Left ventricle myocardium superior (tissue), 1 donor: ENCODE results near the gene RAB11A. TPM values are rescaled to one million over a fixed set of nuclear protein-coding genes. Genes with fewer than 3 reads are reported as not detected.

Experiments
- ATAC-seq: fragments of 200-7000 bp; cut with Tn5 transposase; one replicate; pipeline ENCODE4 v1.9.1; 2020; ENCODE audit warnings: mild to moderate bottlenecking, moderate library complexity
- DNase-seq: peaks from one replicate; pipeline ENCODE4 v3.0.0-alpha.2; 2020
- intact Hi-C: fragments of 100-400 bp; cut with micrococcal nuclease; formaldehyde crosslinking; loops from one replicate; pipeline ENCODE4 v1.11.0; 2022
- total RNA-seq: library from RNA; stranded (reverse); fragmentation: NEBNext Ultra II Directional; extraction: Animal tissue kit (Norgen Biotek cat#: 25700); gene quantifications from one replicate; pipeline ENCODE4 v1.2.1, GENCODE V29; 2021
- donor health status: DM: no; HTN: yes; CAD: no; lungs with severe emphysema.

The RAB11A gene
- total RNA-seq, 1 donor from 2014 or later = 137 TPM

GRCh38 chr15:65912235-65912634, 42.9 kb downstream of the RAB11A start:
- DNase-seq (no peak), ATAC-seq (no peak)
- intact Hi-C loops = loop anchor here (10.0 kb wide), 1 partner anchor 373 kb away; no protein-coding TSS in a partner anchor

- DNase-seq (no peak), ATAC-seq (no peak)
- intact Hi-C loops = loop anchor here (10.0 kb wide), 1 partner anchor 371 kb away; no protein-coding TSS in a partner anchor
These were observed 44.4 kb downstream of the RAB11A start for GRCh38 chr15:65913631-65914199.

DNA sequence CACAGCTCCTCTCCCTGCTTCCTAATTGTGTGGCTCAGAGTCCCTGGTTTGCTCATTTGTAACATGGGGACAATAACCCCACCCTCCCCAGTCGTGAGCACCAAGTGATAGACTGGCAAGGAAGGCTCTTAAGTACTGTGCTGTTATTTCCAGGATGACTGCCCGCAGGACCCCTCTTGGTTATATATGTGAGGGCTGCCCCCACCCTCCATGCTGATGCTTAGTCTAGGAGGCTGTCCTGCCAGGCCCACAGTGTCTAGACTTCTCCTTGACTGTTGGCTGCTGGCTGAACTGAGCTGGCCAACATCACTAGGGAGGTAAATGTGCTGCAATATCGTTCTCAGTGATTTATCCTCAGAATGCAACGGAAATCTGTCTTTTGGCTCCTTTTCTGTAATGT, 45.1 kb downstream of the RAB11A start:
- intact Hi-C loops = loop anchor here (10.0 kb wide), 1 partner anchor 370 kb away; no protein-coding TSS in a partner anchor
- DNase-seq (no peak), ATAC-seq (no peak)

DNA sequence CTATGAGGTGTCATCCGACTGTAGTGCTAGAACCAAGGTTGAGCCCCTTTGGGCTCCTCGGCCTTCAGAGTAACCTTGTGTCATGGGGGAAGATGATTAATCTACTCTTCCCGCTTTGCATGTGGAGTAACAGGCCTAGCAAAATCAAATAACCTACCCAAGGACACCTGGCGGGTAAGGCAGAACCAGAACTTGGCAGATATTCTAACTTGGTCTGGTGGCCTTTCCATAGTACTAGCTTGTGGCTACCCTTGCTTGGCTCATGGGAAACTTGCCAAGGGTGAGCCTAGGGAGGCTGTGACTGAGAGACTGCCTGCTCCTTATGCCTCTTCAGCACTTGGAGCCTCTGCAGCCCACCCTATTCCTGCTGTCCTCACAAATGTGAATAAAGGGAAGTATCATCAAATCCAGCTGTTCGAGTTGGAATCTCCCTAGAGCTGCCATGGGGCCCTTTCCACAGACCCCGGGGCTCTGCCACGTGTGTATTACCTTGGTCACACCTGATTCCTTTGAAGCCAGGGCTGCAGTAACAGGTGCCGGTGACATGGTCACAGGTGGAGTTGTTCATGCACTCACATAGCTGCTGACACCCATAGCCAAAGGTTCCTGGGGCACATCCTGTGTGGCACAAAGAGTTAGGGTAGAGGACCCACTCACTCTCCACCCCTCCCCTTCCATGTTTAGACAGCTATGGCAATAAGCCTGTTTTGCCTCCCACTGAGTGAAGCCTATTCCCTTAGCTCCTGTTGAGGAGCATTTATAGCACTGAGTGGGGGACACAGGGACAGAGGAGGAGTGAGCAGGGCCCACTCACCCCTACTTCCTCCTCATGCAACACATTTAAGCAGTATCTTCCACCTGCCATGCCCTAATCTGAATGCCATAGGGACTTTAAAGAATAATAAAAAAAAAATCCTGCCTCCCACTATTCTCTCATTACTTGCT, 46.0 kb downstream of the RAB11A start:
- intact Hi-C loops = loop anchor here (10.0 kb wide), 1 partner anchor 370 kb away; no protein-coding TSS in a partner anchor
- no peak for ATAC-seq
- DNase-seq = no peak

GRCh38 chr15:65916041-65916663, 46.9 kb downstream of the RAB11A start:
- DNase-seq (no peak), ATAC-seq (peak; percentile 19)
- intact Hi-C loops = loop anchor here (10.0 kb wide), 1 partner anchor 369 kb away; no protein-coding TSS in a partner anchor

DNA sequence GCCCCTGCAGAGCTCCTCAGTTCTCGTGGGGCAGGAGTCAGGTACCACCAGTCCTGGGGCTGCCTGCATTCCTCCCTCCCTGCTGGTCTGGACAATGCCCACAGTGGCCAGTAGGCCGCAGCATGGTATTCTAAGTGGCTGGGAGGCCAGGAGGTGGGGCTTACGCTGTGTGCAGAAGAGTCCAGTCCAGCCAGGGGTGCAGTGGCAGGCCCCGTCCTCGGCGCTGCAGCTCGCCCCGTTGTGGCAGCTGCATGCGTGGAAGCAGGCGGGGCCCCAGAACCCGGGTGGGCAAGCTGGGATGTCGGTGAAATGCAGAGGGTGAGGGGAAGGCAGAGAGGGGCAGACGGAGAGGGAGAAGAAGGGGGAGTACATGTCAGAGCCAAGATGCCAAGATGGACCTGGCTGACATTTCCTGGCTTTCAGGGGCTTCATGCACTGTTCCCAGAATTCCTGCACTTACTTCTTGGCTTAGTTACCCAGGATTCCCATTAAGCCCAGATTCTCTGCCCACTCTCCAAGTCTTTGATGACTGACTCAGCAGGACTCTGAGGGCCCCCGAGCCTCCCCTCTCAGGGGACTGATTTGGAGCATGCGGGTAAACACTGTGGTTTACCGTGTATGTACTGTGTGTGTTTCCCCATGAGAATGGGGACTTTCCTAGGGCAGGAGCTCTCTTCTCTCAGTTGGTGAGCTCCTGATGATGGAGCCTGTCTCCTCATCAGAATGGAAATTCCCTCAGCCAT, 47.5 kb downstream of the RAB11A start:
- intact Hi-C loops = loop anchor here (10.0 kb wide), 1 partner anchor 368 kb away; no protein-coding TSS in a partner anchor
- DNase-seq (peak; percentile 72), ATAC-seq (peak; percentile 92)

DNA sequence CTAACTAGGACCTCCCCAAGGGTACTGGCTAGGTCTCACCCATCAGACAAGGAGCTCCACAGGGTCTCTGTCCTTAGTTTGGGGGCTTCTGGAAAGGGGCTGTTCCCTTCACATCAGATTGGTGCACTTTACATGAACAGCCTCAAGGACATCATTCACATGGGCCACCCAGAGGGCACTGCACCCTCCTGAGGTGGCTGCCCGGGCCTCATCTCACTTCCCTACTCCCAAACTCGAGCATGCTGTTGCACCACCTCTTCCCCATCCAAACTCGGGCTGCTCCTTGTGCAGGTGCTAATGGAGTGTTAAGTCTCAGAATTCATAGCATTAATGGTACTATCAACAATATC, 48.1 kb downstream of the RAB11A start:
- DNase-seq (no peak), ATAC-seq (no peak)
- intact Hi-C loops = loop anchor here (10.0 kb wide), 1 partner anchor 367 kb away; no protein-coding TSS in a partner anchor

GRCh38 chr15:65917936-65918335, 48.6 kb downstream of the RAB11A start:
- intact Hi-C loops = loop anchor here (10.0 kb wide), 1 partner anchor 367 kb away; no protein-coding TSS in a partner anchor
- no peak for ATAC-seq
- no peak for DNase-seq

GRCh38 chr15:65918357-65918920, 49.1 kb downstream of the RAB11A start:
- intact Hi-C loops = loop anchor here (10.0 kb wide), 1 partner anchor 366 kb away; no protein-coding TSS in a partner anchor
- DNase-seq (no peak), ATAC-seq (no peak)

DNA sequence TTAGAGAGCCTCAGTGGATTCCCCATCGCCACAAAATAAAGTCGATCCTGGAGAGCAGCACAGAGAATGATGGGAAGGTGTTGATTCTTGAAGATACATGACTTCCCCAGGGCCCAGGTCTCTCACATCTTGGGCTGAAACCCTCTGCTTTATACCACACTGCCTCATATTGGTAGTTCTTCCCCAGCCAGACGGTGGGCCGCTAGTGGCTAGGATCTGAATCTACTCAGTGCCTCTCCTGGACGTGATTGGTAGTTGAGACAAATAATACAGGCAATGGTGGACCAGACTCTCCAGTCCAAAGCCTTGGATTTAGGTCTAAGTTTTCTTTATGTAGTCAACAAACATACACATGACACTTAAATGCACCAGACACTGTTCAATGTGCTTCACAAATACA, 49.7 kb downstream of the RAB11A start:
- intact Hi-C loops = loop anchor here (10.0 kb wide), 1 partner anchor 366 kb away; no protein-coding TSS in a partner anchor
- DNase-seq (no peak), ATAC-seq (no peak)

DNA sequence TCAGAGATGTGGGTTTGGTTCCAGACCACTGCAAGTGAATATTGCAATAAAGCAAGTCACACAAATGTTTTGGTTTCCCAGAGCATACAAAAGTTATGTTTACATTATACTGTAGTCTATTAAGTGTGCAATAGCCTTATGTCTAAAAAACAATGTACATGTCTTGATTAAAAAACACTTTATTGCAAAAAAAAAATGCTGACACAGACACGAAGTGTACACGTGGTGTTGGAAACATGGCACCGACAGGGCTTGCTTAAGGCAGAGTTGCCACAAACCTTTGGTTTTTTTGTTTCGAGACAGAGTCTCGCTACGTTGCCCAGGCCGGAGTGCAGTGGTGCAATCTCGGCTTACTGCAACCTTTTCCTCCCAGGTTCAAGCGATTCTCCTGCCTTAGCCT, 50.1 kb downstream of the RAB11A start:
- no peak for DNase-seq
- ATAC-seq = no peak
- intact Hi-C loops = loop anchor here (10.0 kb wide), 1 partner anchor 365 kb away; no protein-coding TSS in a partner anchor

GRCh38 chr15:65920121-65920520, 50.8 kb downstream of the RAB11A start:
- no peak for ATAC-seq
- intact Hi-C loops = no loop called here

GRCh38 chr15:65920825-65921309, 51.6 kb downstream of the RAB11A start:
- no peak for ATAC-seq
- intact Hi-C loops = no loop called here
- DNase-seq = no peak

More at GRCh38 chr15:65920121-65920520, 50.8 kb downstream of the RAB11A start:
- no peak for DNase-seq

GRCh38 chr15:65921780-65922179, 52.5 kb downstream of the RAB11A start:
- intact Hi-C loops = no loop called here
- DNase-seq (no peak), ATAC-seq (no peak)

- intact Hi-C loops = no loop called here
- ATAC-seq (no peak), DNase-seq (no peak)
These were observed 53.3 kb downstream of the RAB11A start for GRCh38 chr15:65922621-65923020.

GRCh38 chr15:65923264-65923663, 54.0 kb downstream of the RAB11A start:
- DNase-seq (no peak), ATAC-seq (no peak)
- intact Hi-C loops = no loop called here

GRCh38 chr15:65924004-65924403, 54.7 kb downstream of the RAB11A start:
- intact Hi-C loops = no loop called here
- DNase-seq (no peak), ATAC-seq (no peak)

DNA sequence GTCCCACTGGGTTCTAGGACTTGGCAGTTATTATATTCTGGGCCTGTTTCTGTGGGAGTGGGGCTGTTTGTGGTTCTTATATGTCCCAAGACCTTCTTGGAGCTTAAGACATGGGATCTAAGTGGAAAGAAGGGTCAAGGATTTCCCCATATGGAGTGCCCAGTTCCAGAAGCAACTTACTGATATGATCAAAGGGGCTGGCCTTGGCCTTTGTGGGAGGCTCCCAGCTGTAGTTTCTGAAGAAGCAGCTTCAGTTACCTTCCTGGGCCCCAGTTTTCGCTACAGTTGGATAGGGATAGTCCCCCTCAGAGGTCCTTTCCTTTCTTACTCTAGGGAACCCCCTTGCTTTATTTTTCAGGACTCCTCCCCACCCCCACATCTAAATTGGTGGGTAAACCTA, 56.0 kb downstream of the RAB11A start:
- ATAC-seq (no peak), DNase-seq (no peak)
- intact Hi-C loops = no loop called here
